HL-60 (cell line): ENCODE measurements around the gene INKA2.

Experiments used
- DNase-seq, 2 experiments: peaks; one replicate each; pipeline ENCODE4 v3.0.0-alpha.2; 2010 to 2020; ENCODE audit warnings: low read depth in 1 of 2, low spot score in 1 of 2
- H3K27ac ChIP-seq: fragments of 250-450 bp; sonication (Bioruptor Pico); replicated peaks from 2 replicates; pipeline ENCODE4 v1.5.1; 2020; ENCODE audit warnings: mild to moderate bottlenecking, moderate library complexity
- H3K27me3 ChIP-seq: fragments of 250-450 bp; sonication (Bioruptor Pico); 2 replicates; pipeline ENCODE4 v1.5.1; 2021; ENCODE audit warnings: mild to moderate bottlenecking, moderate library complexity; ENCODE audit not compliant: insufficient read depth, poor library complexity, severe bottlenecking
- H3K4me3 ChIP-seq: replicated peaks from 2 replicates; pipeline ENCODE4 v1.5.1; 2011; ENCODE audit warnings: mild to moderate bottlenecking, control low read depth, low read length; ENCODE audit not compliant: insufficient read depth
- GABPA ChIP-seq: IDR thresholded peaks from 2 replicates; pipeline ENCODE4 v1.6.1; 2012; ENCODE audit warnings: low read depth
- POLR2AphosphoS5 ChIP-seq: IDR thresholded peaks from 2 replicates; pipeline ENCODE4 v1.6.1; 2012; ENCODE audit warnings: low read depth
- SPI1 ChIP-seq: IDR thresholded peaks from 2 replicates; pipeline ENCODE4 v1.6.1; 2012; ENCODE audit warnings: low read depth, mild to moderate bottlenecking, borderline replicate concordance
- TF ChIP-seq, protein P1 (sequence below): IDR thresholded peaks from 2 replicates; pipeline ENCODE4 v1.6.1; 2012; ENCODE audit warnings: low read depth; ENCODE audit not compliant: insufficient replicate concordance
- TF ChIP-seq, protein P2 (sequence below): IDR thresholded peaks from one replicate; pipeline ENCODE4 v1.5.1; 2011; ENCODE audit warnings: low read length, control low read depth, inconsistent platforms; ENCODE audit not compliant: insufficient read depth

The INKA2 gene

DNA sequence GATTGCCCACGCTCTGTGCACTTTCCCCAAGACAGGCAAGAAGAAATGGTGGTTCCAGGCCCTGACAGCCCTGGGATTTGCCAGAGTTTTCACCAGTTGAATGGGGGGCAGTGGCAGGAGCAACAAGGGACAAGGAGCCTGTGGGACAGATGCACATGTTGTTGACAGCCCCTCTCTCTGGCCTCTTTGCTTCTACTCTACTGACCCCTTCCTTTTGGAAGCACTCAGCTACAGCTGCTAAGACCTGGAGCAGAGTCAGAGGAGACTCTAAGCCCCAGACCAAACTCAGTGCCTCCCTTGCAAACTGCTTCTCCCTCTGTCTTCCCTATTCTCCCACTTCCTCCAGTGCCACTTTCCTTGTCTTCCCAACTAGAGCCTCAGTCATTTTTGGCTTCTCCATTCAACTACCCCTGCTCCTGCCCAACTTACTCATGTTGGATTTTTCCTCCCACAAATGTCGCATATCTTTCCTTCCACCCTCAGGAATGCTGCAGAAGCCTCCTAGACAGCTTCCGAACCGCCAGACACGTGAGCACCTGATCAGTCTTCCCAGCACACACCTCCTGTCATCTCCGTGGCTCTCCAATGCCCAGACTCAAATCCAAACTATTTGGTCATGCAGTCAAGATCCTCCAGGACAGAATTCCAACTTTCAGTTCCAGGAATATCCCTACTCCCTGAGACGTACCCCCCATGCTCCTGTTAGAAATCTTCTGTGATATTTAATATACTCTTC, 9.1 kb downstream of the INKA2 start:
- no peak for DNase-seq
- TF ChIP-seq, protein P1, sequence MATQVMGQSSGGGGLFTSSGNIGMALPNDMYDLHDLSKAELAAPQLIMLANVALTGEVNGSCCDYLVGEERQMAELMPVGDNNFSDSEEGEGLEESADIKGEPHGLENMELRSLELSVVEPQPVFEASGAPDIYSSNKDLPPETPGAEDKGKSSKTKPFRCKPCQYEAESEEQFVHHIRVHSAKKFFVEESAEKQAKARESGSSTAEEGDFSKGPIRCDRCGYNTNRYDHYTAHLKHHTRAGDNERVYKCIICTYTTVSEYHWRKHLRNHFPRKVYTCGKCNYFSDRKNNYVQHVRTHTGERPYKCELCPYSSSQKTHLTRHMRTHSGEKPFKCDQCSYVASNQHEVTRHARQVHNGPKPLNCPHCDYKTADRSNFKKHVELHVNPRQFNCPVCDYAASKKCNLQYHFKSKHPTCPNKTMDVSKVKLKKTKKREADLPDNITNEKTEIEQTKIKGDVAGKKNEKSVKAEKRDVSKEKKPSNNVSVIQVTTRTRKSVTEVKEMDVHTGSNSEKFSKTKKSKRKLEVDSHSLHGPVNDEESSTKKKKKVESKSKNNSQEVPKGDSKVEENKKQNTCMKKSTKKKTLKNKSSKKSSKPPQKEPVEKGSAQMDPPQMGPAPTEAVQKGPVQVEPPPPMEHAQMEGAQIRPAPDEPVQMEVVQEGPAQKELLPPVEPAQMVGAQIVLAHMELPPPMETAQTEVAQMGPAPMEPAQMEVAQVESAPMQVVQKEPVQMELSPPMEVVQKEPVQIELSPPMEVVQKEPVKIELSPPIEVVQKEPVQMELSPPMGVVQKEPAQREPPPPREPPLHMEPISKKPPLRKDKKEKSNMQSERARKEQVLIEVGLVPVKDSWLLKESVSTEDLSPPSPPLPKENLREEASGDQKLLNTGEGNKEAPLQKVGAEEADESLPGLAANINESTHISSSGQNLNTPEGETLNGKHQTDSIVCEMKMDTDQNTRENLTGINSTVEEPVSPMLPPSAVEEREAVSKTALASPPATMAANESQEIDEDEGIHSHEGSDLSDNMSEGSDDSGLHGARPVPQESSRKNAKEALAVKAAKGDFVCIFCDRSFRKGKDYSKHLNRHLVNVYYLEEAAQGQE = no peak
- TF ChIP-seq SPI1 (no peak), POLR2AphosphoS5 (no peak), GABPA (no peak)
- TF ChIP-seq, protein P2, sequence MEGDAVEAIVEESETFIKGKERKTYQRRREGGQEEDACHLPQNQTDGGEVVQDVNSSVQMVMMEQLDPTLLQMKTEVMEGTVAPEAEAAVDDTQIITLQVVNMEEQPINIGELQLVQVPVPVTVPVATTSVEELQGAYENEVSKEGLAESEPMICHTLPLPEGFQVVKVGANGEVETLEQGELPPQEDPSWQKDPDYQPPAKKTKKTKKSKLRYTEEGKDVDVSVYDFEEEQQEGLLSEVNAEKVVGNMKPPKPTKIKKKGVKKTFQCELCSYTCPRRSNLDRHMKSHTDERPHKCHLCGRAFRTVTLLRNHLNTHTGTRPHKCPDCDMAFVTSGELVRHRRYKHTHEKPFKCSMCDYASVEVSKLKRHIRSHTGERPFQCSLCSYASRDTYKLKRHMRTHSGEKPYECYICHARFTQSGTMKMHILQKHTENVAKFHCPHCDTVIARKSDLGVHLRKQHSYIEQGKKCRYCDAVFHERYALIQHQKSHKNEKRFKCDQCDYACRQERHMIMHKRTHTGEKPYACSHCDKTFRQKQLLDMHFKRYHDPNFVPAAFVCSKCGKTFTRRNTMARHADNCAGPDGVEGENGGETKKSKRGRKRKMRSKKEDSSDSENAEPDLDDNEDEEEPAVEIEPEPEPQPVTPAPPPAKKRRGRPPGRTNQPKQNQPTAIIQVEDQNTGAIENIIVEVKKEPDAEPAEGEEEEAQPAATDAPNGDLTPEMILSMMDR = no peak

GRCh38 chr1:111729271-111729921, 9.8 kb downstream of the INKA2 start:
- TF ChIP-seq, protein P1 = no peak
- TF ChIP-seq POLR2AphosphoS5 = no peak
- TF ChIP-seq GABPA = no peak
- TF ChIP-seq, protein P2 = no peak
- TF ChIP-seq SPI1 = no peak
- no peaks in the 10 kb centered on the region for H3K27me3 ChIP-seq

More for the DNA sequence above, 9.1 kb downstream of the INKA2 start:
- no peak overlapping the region for H3K27ac ChIP-seq
- H3K27me3 ChIP-seq = no peaks in the 10 kb centered on the region
- no peak overlapping the region for H3K4me3 ChIP-seq

DNA sequence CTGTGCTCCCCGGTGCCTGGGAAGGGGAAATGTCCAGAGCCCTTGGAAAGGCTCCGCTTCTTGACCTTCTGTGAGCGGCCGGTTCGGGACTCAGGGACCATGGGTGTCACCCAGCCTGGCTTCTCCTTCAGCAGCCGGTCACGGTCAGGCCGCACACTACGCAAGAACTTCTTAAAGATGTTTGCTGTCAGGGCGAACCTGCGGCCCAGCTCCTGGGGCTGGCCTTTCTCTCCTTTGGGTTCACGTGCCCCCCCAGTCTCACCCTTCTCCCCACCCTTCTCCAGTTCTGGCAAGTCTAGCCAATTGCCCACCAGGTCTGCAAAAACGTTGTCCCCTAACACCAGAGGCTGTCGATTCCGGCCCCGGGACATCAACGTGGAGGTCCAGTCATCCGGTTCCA, 12.1 kb downstream of the INKA2 start:
- no peaks in the 10 kb centered on the region for H3K27me3 ChIP-seq
- TF ChIP-seq POLR2AphosphoS5 = no peak
- no peak for TF ChIP-seq GABPA
- no peak overlapping the region for H3K4me3 ChIP-seq
- no peak for DNase-seq
- no peak overlapping the region for H3K27ac ChIP-seq

More at GRCh38 chr1:111729271-111729921, 9.8 kb downstream of the INKA2 start:
- H3K4me3 ChIP-seq = no peak overlapping the region
- no peak overlapping the region for H3K27ac ChIP-seq
- no peak for DNase-seq

GRCh38 chr1:111725192-111725591, 14.0 kb downstream of the INKA2 start:
- TF ChIP-seq SPI1 (no peak), POLR2AphosphoS5 (no peak), GABPA (no peak)
- TF ChIP-seq, protein P2 = no peak
- TF ChIP-seq, protein P1 = no peak
- no peak overlapping the region for H3K27ac ChIP-seq
- DNase-seq = no peak
- no peaks in the 10 kb centered on the region for H3K27me3 ChIP-seq
- H3K4me3 ChIP-seq = no peak overlapping the region
